HG02852 (cell line): ENCODE measurements around the gene PRSS57.

Experiments
- ATAC-seq: cut with Tn5 transposase; IDR thresholded peaks from one replicate; pipeline ENCODE4 v1.9.1; 2021; ENCODE audit warnings: mild to moderate bottlenecking, moderate library complexity; ENCODE audit not compliant: unreplicated experiment

The PRSS57 gene

GRCh38 chr19:653425-653824 lies 41.8 kb downstream of the PRSS57 start:
- no peak for ATAC-seq

GRCh38 chr19:652467-653389 lies 42.5 kb downstream of the PRSS57 start:
- ATAC-seq: no peak

GRCh38 chr19:651991-652390 lies 43.3 kb downstream of the PRSS57 start:
- ATAC-seq: no peak

GRCh38 chr19:651114-651818 lies 44.0 kb downstream of the PRSS57 start:
- no peak for ATAC-seq

- ATAC-seq: no peak
Observed at GRCh38 chr19:650121-650520, 45.1 kb downstream of the PRSS57 start.

GRCh38 chr19:648904-649801 lies 46.1 kb downstream of the PRSS57 start:
- no peak for ATAC-seq

GRCh38 chr19:648305-648704 lies 46.9 kb downstream of the PRSS57 start:
- no peak for ATAC-seq

- no peak for ATAC-seq
Observed at GRCh38 chr19:647566-648284, 47.5 kb downstream of the PRSS57 start.

- ATAC-seq: no peak
Observed at GRCh38 chr19:646779-647565, 48.3 kb downstream of the PRSS57 start.

- no peak for ATAC-seq
Observed at GRCh38 chr19:645912-646778, 49.1 kb downstream of the PRSS57 start.

GRCh38 chr19:644789-645188 lies 50.5 kb downstream of the PRSS57 start:
- ATAC-seq: no peak

- ATAC-seq: no peak
Observed at GRCh38 chr19:644363-644762, 50.9 kb downstream of the PRSS57 start.

GRCh38 chr19:643736-644135 lies 51.5 kb downstream of the PRSS57 start:
- no peak for ATAC-seq

GRCh38 chr19:642767-643727 lies 52.2 kb downstream of the PRSS57 start:
- no peak for ATAC-seq

- no peak for ATAC-seq
Observed at GRCh38 chr19:641702-642101, 53.5 kb downstream of the PRSS57 start.

GRCh38 chr19:640606-641189 lies 54.6 kb downstream of the PRSS57 start:
- no peak for ATAC-seq

- ATAC-seq: no peak
Observed at GRCh38 chr19:640161-640558, 55.1 kb downstream of the PRSS57 start.
